H9 (cell line): Measurements from ENCODE around the gene EPHA3. TPM values are rescaled to one million over a fixed set of nuclear protein-coding genes. Genes with fewer than 3 reads are reported as not detected.

Experiments
- DNase-seq: peaks from one replicate; pipeline ENCODE4 v3.0.0-alpha.2; 2017
- H2AFZ ChIP-seq: one replicate; pipeline ENCODE4 v1.6.1; 2013; ENCODE audit warnings: mild to moderate bottlenecking, low read length, control low read depth, moderate library complexity
- H2AK5ac ChIP-seq: 2 replicates; pipeline ENCODE4 v1.6.1; 2013; ENCODE audit warnings: low read length, control low read depth, mixed read lengths; ENCODE audit not compliant: insufficient read length
- H2BK120ac ChIP-seq: one replicate; pipeline ENCODE4 v1.6.1; 2013; ENCODE audit warnings: low read depth, mild to moderate bottlenecking, low read length, control low read depth, inconsistent platforms; ENCODE audit not compliant: poor library complexity, severe bottlenecking
- H2BK12ac ChIP-seq: 2 replicates; pipeline ENCODE4 v1.6.1; 2013; ENCODE audit warnings: low read length, control low read depth, mixed read lengths, low read depth; ENCODE audit not compliant: insufficient read length
- H2BK15ac ChIP-seq: 2 replicates; pipeline ENCODE4 v1.6.1; 2013; ENCODE audit warnings: low read depth, low read length, control low read depth
- H2BK20ac ChIP-seq: one replicate; pipeline ENCODE4 v1.6.1; 2013; ENCODE audit warnings: low read depth, mild to moderate bottlenecking, low read length, control low read depth, inconsistent platforms; ENCODE audit not compliant: poor library complexity, severe bottlenecking
- H2BK5ac ChIP-seq: 2 replicates; pipeline ENCODE4 v1.6.1; 2013; ENCODE audit warnings: low read length, control low read depth, mixed read lengths; ENCODE audit not compliant: insufficient read length
- H3K14ac ChIP-seq: 2 replicates; pipeline ENCODE4 v1.6.1; 2013; ENCODE audit warnings: low read length, control low read depth; ENCODE audit not compliant: insufficient read depth
- H3K18ac ChIP-seq: 2 replicates; pipeline ENCODE4 v1.6.1; 2013; ENCODE audit warnings: low read depth, mild to moderate bottlenecking, mixed read lengths, low read length, control low read depth; ENCODE audit not compliant: insufficient read length
- H3K23ac ChIP-seq: 2 replicates; pipeline ENCODE4 v1.6.1; 2013; ENCODE audit warnings: low read length, control low read depth, mixed read lengths, low read depth; ENCODE audit not compliant: insufficient read length
- H3K23me2 ChIP-seq: 2 replicates; pipeline ENCODE4 v1.6.1; 2013; ENCODE audit warnings: low read depth, mild to moderate bottlenecking, mixed read lengths, low read length, control low read depth; ENCODE audit not compliant: insufficient read length, poor library complexity, severe bottlenecking
- H3K27ac ChIP-seq: 2 replicates; pipeline ENCODE4 v1.5.1; 2013; ENCODE audit warnings: low read length, control low read depth, mixed read lengths, low read depth; ENCODE audit not compliant: insufficient read length
- H3K27me3 ChIP-seq: 2 replicates; pipeline ENCODE4 v1.6.1; 2013; ENCODE audit warnings: low read length, control low read depth, inconsistent platforms; ENCODE audit not compliant: insufficient read depth
- H3K4ac ChIP-seq: 2 replicates; pipeline ENCODE4 v1.6.1; 2013; ENCODE audit warnings: low read depth, mild to moderate bottlenecking, control low read depth, inconsistent platforms, low read length, moderate library complexity
- H3K4me1 ChIP-seq: 2 replicates; pipeline ENCODE4 v1.6.1; 2013; ENCODE audit warnings: low read length, control low read depth, inconsistent platforms; ENCODE audit not compliant: insufficient read depth
- H3K4me2 ChIP-seq: 2 replicates; pipeline ENCODE4 v1.6.1; 2013; ENCODE audit warnings: low read length, control low read depth, mixed read lengths; ENCODE audit not compliant: insufficient read length, insufficient read depth
- H3K56ac ChIP-seq: 2 replicates; pipeline ENCODE4 v1.6.1; 2013; ENCODE audit warnings: low read depth, mild to moderate bottlenecking, mixed read lengths, low read length, control low read depth; ENCODE audit not compliant: insufficient read length
- H3K79me1 ChIP-seq: 2 replicates; pipeline ENCODE4 v1.6.1; 2013; ENCODE audit warnings: low read depth, mild to moderate bottlenecking, moderate library complexity, low read length, control low read depth, inconsistent platforms; ENCODE audit not compliant: insufficient read depth, poor library complexity, severe bottlenecking
- H3K79me2 ChIP-seq: 2 replicates; pipeline ENCODE4 v1.6.1; 2013; ENCODE audit warnings: low read length, control low read depth, inconsistent platforms; ENCODE audit not compliant: insufficient read depth
- H3K9ac ChIP-seq: 2 replicates; pipeline ENCODE4 v1.6.1; 2013; ENCODE audit warnings: low read length, control low read depth, mixed read lengths; ENCODE audit not compliant: insufficient read length; ENCODE audit errors: extremely low read depth
- H3K9me3 ChIP-seq: one replicate; pipeline ENCODE4 v1.6.1; 2013; ENCODE audit warnings: low read depth, low read length, inconsistent platforms; ENCODE audit not compliant: control insufficient read depth
- H3T11ph ChIP-seq: one replicate; pipeline ENCODE4 v1.6.1; 2013; ENCODE audit warnings: mild to moderate bottlenecking, low read length, control low read depth, inconsistent platforms
- H4K20me1 ChIP-seq: one replicate; pipeline ENCODE4 v1.6.1; 2013; ENCODE audit not compliant: control insufficient read depth, insufficient read length, insufficient read depth
- H4K5ac ChIP-seq: 2 replicates; pipeline ENCODE4 v1.6.1; 2013; ENCODE audit warnings: low read depth, mild to moderate bottlenecking, mixed read lengths, low read length, control low read depth; ENCODE audit not compliant: insufficient read length
- H4K8ac ChIP-seq: replicated peaks from 2 replicates; pipeline ENCODE4 v1.6.1; 2013; ENCODE audit warnings: low read length, control low read depth, mixed read lengths, low read depth; ENCODE audit not compliant: insufficient read length
- H4K91ac ChIP-seq: 2 replicates; pipeline ENCODE4 v1.6.1; 2013; ENCODE audit warnings: low read depth, mild to moderate bottlenecking, moderate library complexity, mixed read lengths, low read length, control low read depth; ENCODE audit not compliant: insufficient read length
- H3K27ac Mint-ChIP-seq, 3 experiments: 2 replicates in 2 of 3; 3 replicates in 1 of 3; pipeline ENCODE4 v1.8.0; 2020 to 2021; ENCODE audit warnings: mixed read lengths in 3 of 3, mild to moderate bottlenecking in 1 of 3, moderate library complexity in 1 of 3
- H3K27me3 Mint-ChIP-seq: 2 replicates; pipeline ENCODE4 v1.8.0; 2021; ENCODE audit warnings: low read depth, mild to moderate bottlenecking, moderate library complexity, mixed read lengths
- H3K36me3 Mint-ChIP-seq, 3 experiments: 2 replicates in 2 of 3; 3 replicates in 1 of 3; pipeline ENCODE4 v1.8.0; 2020 to 2021; ENCODE audit warnings: low read depth in 3 of 3, mixed read lengths in 3 of 3; ENCODE audit not compliant: insufficient read depth in 1 of 3
- H3K4me1 Mint-ChIP-seq, 2 experiments: 2 replicates each; pipeline ENCODE4 v1.8.0; 2020; ENCODE audit warnings: mixed read lengths in 2 of 2
- H3K4me3 Mint-ChIP-seq, 2 experiments: 2 replicates in 1 of 2; 3 replicates in 1 of 2; pipeline ENCODE4 v1.8.0; 2020 to 2021; ENCODE audit warnings: mild to moderate bottlenecking in 2 of 2, mixed read lengths in 2 of 2, moderate library complexity in 1 of 2
- H3K9me3 Mint-ChIP-seq, 2 experiments: 2 replicates in 1 of 2; 3 replicates in 1 of 2; pipeline ENCODE4 v1.8.0; 2020; ENCODE audit warnings: mild to moderate bottlenecking in 2 of 2, mixed read lengths in 2 of 2, moderate library complexity in 1 of 2
- CTCF ChIP-seq: fragments of 200-600 bp; sonication (generic); conservative IDR thresholded peaks from 3 replicates; pipeline ENCODE4 v1.8.0; 2021; ENCODE audit warnings: antibody characterized with exemption, mild to moderate bottlenecking
- WGBS: extraction: QIAGEN DNeasy Blood & Tissue Kit; methylation state at CpG from one replicate; pipeline ENCODE4 v1.1.7; 2013; ENCODE audit warnings: missing lambda C conversion rate, low lambda C conversion rate, mixed read lengths; ENCODE audit not compliant: insufficient read length; ENCODE audit errors: extremely low coverage; 5-methylcytosine and 5-hydroxymethylcytosine counted together
- total RNA-seq: library from RNA; stranded (reverse); gene quantifications from 2 replicates; pipeline ENCODE4 v1.2.1, GENCODE V29; 2021

EPHA3 gene
- total RNA-seq, 1 experiment from 2014 or later = 0.66 TPM

- Mint-ChIP-seq H3K4me1 (peaks cover 6 to 12% of the 10 kb centered on the region in 2 experiments; a peak in 3 of 4 replicates), H3K4me3 (no peak overlapping the region), H3K27me3 (no peaks in the 10 kb centered on the region), H3K9me3 (no peaks in the 10 kb centered on the region), H3K27ac (no peak overlapping the region), H3K36me3 (no peaks in the 10 kb centered on the region)
- no peak overlapping the region for H2BK15ac ChIP-seq
- no peak overlapping the region for H2BK5ac ChIP-seq
- H4K20me1 ChIP-seq = no peaks in the 10 kb centered on the region
- no peak overlapping the region for H4K8ac ChIP-seq
- no peak overlapping the region for H2BK12ac ChIP-seq
- H4K91ac ChIP-seq = no peak overlapping the region
- H3K79me2 ChIP-seq = no peaks in the 10 kb centered on the region
- no peak overlapping the region for H2BK120ac ChIP-seq
- WGBS = no CpG with 5 or more reads among the region's 1 CpG
- TF ChIP-seq CTCF = no peak
- H3K4me2 ChIP-seq = no peak overlapping the region
- H3K4me1 ChIP-seq = no peaks in the 10 kb centered on the region
- DNase-seq = no peak
- no peaks in the 10 kb centered on the region for H3K79me1 ChIP-seq
- no peak overlapping the region for H3K56ac ChIP-seq
- no peak overlapping the region for H3K27ac ChIP-seq
- H2AFZ ChIP-seq = no peak overlapping the region
- no peak overlapping the region for H3T11ph ChIP-seq
- no peaks in the 10 kb centered on the region for H3K27me3 ChIP-seq
- H3K23me2 ChIP-seq = no peaks in the 10 kb centered on the region
- no peak overlapping the region for H4K5ac ChIP-seq
- no peak overlapping the region for H2BK20ac ChIP-seq
- no peak overlapping the region for H3K9ac ChIP-seq
- H3K14ac ChIP-seq = no peak overlapping the region
- no peak overlapping the region for H2AK5ac ChIP-seq
- H3K23ac ChIP-seq = no peak overlapping the region
- H3K4ac ChIP-seq = no peak overlapping the region
- H3K18ac ChIP-seq = no peak overlapping the region
- H3K9me3 ChIP-seq = no peaks in the 10 kb centered on the region
Observed at GRCh38 chr3:89402051-89402450, 294.6 kb downstream of the EPHA3 start.
